GM20000 (cell line): ENCODE measurements around the gene DHDDS.

Experiments
- DNase-seq: peaks from one replicate; pipeline ENCODE4 v3.0.0; 2012; ENCODE audit warnings: low spot score
- TF ChIP-seq, protein P1 (sequence below): IDR thresholded peaks from 2 replicates; pipeline ENCODE4 v1.5.1; 2012; ENCODE audit warnings: mild to moderate bottlenecking, control low read depth; ENCODE audit errors: extremely low read depth, missing control alignments

Gene DHDDS

DNA sequence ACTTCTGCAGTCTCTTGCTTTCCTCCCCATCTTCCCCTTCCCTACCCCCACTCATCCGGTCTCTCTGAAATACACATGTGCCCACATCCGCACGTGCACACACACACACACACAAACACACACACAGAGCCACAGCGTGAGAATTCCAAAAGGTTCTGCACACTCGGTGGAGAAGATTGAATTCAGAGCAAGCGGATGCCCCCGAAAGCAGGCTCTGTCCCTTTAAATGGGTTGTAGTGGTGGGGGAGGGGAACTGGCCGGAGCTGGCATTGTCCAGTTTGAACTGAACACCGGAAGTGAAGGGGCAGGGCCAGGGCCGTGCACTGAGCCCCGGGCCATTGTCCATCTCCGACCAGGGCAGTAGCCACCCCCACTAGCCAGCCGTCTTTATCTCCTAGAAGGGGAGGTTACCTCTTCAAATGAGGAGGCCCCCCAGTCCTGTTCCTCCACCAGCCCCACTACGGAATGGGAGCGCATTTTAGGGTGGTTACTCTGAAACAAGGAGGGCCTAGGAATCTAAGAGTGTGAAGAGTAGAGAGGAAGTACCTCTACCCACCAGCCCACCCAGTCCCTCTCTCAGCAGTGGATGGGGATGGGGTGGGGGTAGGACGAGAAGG is 22.8 kb upstream of the DHDDS start:
- no peak for DNase-seq
- TF ChIP-seq, protein P1, sequence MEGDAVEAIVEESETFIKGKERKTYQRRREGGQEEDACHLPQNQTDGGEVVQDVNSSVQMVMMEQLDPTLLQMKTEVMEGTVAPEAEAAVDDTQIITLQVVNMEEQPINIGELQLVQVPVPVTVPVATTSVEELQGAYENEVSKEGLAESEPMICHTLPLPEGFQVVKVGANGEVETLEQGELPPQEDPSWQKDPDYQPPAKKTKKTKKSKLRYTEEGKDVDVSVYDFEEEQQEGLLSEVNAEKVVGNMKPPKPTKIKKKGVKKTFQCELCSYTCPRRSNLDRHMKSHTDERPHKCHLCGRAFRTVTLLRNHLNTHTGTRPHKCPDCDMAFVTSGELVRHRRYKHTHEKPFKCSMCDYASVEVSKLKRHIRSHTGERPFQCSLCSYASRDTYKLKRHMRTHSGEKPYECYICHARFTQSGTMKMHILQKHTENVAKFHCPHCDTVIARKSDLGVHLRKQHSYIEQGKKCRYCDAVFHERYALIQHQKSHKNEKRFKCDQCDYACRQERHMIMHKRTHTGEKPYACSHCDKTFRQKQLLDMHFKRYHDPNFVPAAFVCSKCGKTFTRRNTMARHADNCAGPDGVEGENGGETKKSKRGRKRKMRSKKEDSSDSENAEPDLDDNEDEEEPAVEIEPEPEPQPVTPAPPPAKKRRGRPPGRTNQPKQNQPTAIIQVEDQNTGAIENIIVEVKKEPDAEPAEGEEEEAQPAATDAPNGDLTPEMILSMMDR = no peak

DNA sequence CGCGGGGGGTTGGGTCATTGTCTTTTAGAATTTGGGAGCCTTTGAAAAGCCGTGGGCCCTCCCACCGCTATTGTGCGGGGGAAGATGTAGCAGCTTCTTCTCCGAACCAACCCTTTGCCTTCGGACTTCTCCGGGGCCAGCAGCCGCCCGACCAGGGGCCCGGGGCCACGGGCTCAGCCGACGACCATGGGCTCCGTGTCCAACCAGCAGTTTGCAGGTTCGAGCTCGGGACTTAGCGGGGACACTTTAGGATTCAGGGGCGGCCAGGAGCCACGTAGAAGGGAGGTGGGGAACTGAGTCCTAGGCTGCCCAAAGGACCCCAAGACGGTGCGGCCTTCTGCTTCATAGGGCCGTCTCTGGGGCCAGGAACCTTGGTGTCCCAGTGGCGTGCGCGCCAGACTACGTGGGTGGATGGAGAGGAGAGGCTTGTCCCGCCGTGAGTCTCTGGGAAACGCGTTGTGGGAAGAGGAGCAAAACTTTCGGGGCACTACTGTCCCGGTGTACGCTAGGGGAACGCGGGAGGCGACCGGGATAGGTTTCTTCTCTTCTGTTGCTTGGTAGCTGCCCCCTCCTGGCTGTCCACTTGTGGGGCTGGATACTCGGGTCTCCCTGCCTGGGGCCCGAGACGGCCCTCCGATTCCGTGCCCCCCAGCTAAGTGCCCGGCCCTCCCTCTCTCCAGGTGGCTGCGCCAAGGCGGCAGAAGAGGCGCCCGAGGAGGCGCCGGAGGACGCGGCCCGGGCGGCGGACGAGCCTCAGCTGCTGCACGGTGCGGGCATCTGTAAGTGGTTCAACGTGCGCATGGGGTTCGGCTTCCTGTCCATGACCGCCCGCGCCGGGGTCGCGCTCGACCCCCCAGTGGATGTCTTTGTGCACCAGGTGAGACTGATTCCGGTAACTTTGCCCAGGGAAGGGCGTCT is 21.2 kb upstream of the DHDDS start, which contains the start of gene LIN28A:
LIN28A (plus strand) TSS at position 112 of the 918 bp plus-strand sequence; CDS start at position 187, 75 bp downstream.
- TF ChIP-seq, protein P1 = no peak
- no peak for DNase-seq

DNA sequence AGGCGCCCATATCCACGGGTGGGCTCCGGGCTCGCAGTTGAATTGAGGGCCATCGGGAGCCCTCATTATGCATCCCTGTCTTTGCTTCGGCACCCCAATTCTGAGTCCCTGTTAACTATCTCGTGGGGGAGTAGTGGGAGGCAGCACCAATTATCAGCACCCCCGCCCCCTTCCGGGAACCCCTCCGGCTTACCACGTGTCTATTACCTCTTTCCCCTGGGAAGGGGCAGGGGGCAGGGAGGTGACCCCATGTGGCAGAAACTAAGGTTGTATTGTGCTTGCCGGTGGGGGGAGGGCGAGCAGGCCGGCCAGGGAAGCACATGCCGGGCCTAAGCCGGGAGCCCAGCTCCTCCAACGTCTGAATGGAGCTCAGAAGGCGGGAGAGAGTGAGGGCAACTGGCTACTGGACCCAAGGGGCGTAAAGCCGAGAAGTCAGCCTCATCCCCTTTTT is 20.5 kb upstream of the DHDDS start:
- DNase-seq = no peak
- TF ChIP-seq, protein P1 = no peak

DNA sequence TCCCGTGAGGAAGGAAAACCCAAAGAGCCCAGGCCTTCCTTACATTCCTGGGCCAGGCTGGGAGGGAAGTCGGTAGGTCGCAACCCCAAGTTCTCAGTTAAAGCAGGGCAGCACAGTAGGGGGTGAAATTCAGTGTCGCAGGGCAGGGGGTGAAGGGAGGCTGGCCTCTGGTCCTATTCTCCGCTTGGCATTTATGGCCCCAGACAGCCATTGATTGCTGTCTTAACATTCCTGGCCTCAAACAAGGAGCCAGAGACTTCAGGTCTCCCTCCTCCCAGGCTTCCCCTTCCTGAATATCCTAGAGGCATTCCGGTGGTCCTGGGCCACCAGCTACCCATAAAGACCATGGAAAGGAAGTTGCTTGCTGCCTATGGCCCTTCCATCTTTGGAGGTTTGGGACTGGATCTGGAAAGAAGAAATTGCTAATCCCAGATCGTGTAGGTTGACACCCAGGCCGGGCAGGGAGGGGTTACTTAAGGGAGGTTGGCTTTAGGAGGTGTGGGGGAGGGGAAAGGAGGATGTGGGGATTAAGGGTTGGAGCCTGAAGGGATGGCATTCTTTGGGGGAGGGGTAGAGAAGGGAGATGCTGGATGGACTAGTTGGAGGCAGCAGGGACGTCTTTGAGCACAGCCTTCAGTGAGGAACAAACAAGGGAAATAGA is 19.8 kb upstream of the DHDDS start:
- no peak for DNase-seq
- TF ChIP-seq, protein P1 = no peak

DNA sequence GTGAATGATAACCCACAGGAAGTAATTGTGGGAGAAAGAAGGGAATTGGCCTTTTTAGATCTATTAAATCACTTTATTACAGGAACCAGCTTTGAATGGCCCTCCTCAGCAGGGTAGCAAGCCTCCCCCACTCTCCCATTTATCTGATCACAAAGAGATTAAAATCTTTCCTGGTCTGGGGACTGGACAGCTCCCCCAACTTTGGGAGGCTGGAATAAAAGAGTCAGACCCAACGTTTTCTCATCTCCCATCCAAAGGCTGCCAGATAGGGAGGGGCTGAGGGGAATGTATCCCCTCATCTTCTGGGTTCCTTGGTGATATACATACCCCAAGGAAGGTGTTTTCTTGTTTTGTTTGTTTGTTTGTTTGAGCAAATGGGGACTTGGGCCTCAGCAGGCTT is 19.1 kb upstream of the DHDDS start:
- TF ChIP-seq, protein P1 = no peak
- no peak for DNase-seq

DNA sequence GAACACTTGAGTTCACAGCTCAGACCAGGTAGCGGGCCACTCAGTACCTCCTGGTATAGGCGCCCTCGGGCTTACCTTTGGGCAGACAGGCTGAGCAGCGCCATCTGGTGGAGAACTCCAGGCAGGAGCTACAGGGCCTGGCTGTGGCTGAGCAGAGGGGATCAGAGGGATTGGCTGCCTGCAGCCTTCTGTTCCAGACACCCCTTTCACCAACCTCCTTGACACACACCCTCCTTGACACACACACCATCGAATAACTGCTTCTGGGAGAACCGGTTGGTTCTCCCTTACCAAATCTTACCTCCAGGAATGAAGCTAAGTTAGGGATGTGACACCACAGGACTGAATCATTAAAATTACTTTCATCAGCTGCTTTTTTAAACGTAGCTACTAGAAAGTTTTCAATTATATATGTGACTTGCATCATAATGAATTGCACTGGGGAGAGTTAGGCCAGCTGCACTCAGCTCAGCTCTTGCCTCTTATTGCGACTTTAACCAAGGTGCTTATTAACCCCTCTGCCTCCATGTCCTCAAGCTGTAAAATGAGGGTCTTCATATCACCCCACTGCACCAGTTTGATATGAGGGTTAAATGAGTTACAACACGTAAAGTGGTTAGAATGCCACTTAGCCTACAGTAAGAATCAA is 14.9 kb upstream of the DHDDS start:
- DNase-seq = peak; percentile 87
- TF ChIP-seq, protein P1 = peak; percentile 98
